Lung (tissue), 12 donors: ENCODE results near the gene UNC5B. TPM values are rescaled to one million over a fixed set of nuclear protein-coding genes. Genes with fewer than 3 reads are reported as not detected.

ENCODE experiments used
- ATAC-seq: fragments of 200-7000 bp; cut with Tn5 transposase; one replicate; pipeline ENCODE4 v1.9.1; 2020; ENCODE audit warnings: moderate number of reproducible peaks; ENCODE audit not compliant: insufficient read depth, low FRiP score
- DNase-seq, 3 donors: peaks; one replicate each; pipeline ENCODE4 v3.0.0-alpha.2; 2013 to 2017
- H3K27ac ChIP-seq, 2 donors: one replicate each; pipeline ENCODE4 v1.5.1; 2013; ENCODE audit warnings: mild to moderate bottlenecking in 2 of 2, moderate library complexity in 2 of 2, control low read depth in 1 of 2, inconsistent platforms in 1 of 2, low read depth in 1 of 2, low read length in 1 of 2
- H3K27me3 ChIP-seq, 3 donors: one replicate each; pipeline ENCODE4 v1.5.1; 2013; ENCODE audit warnings: low read length in 2 of 3; ENCODE audit not compliant: control insufficient read depth in 3 of 3, insufficient read depth in 3 of 3
- H3K36me3 ChIP-seq, 4 donors: one replicate each; pipeline ENCODE4 v1.5.1; 2013; ENCODE audit warnings: low read length in 4 of 4, mild to moderate bottlenecking in 1 of 4, moderate library complexity in 1 of 4; ENCODE audit not compliant: control insufficient read depth in 4 of 4, insufficient read depth in 4 of 4
- H3K4me1 ChIP-seq, 5 donors: one replicate each; pipeline ENCODE4 v1.5.1; 2013; ENCODE audit warnings: low read length in 5 of 5, mild to moderate bottlenecking in 2 of 5, moderate library complexity in 1 of 5; ENCODE audit not compliant: control insufficient read depth in 5 of 5, insufficient read depth in 5 of 5
- H3K4me3 ChIP-seq: one replicate; pipeline ENCODE4 v1.5.1; 2013; ENCODE audit warnings: mild to moderate bottlenecking, control low read depth, moderate library complexity
- H3K9ac ChIP-seq, 2 donors: one replicate each; pipeline ENCODE4 v1.5.1; 2013; ENCODE audit warnings: low read length in 2 of 2, control low read depth in 1 of 2; ENCODE audit not compliant: insufficient read depth in 1 of 2
- H3K9me3 ChIP-seq, 4 donors: one replicate each; pipeline ENCODE4 v1.5.1; 2013; ENCODE audit warnings: low read length in 3 of 4, mild to moderate bottlenecking in 1 of 4, moderate library complexity in 1 of 4; ENCODE audit not compliant: control insufficient read depth in 4 of 4, insufficient read depth in 3 of 4
- WGBS, 2 donors: extraction: QIAGEN DNeasy Blood & Tissue Kit; methylation state at CpG; one replicate each; pipeline ENCODE4 v1.1.7; 2013; 5-methylcytosine and 5-hydroxymethylcytosine counted together
- polyA plus RNA-seq, 2 donors: library from polyadenylated mRNA; stranded (reverse); fragments of 200-250 nt; gene quantifications; one replicate each; pipeline ENCODE4 v1.2.1, GENCODE V29; 2013
- total RNA-seq, 2 donors: library from RNA; depleted of rRNA in 1 of 2; stranded (reverse); fragments of >200 nt in 1 of 2; gene quantifications; one replicate each; pipeline ENCODE4 v1.2.1, GENCODE V29; 2014 to 2021
- TF ChIP-seq, protein P1 (sequence below): IDR thresholded peaks from 2 replicates; pipeline ENCODE4 v1.5.1; 2012; ENCODE audit warnings: mild to moderate bottlenecking; ENCODE audit errors: control extremely low read depth, extremely low read depth
- donor health status: control.
- donor health status: control.
- donor health status: Bipolar disorder and iron deficiency.
- donor health status: healthy.
- donor health status: DM: yes; HTN: yes; CAD: no.

UNC5B gene
- total and polyA plus RNA-seq, 4 donors: 4.4 to 23.8 (median 8.3) TPM

- ATAC-seq (no peak), DNase-seq (no peak)
- no peak overlapping the region for H3K27ac ChIP-seq
- WGBS, 2 donors: 90 to 91% methylated on average over 13 of the region's 13 CpGs
- H3K27me3 ChIP-seq: no peaks in the 10 kb centered on the region
- H3K36me3 ChIP-seq: no peaks in the 10 kb centered on the region
- no peak overlapping the region for H3K9ac ChIP-seq
- TF ChIP-seq, protein P1, sequence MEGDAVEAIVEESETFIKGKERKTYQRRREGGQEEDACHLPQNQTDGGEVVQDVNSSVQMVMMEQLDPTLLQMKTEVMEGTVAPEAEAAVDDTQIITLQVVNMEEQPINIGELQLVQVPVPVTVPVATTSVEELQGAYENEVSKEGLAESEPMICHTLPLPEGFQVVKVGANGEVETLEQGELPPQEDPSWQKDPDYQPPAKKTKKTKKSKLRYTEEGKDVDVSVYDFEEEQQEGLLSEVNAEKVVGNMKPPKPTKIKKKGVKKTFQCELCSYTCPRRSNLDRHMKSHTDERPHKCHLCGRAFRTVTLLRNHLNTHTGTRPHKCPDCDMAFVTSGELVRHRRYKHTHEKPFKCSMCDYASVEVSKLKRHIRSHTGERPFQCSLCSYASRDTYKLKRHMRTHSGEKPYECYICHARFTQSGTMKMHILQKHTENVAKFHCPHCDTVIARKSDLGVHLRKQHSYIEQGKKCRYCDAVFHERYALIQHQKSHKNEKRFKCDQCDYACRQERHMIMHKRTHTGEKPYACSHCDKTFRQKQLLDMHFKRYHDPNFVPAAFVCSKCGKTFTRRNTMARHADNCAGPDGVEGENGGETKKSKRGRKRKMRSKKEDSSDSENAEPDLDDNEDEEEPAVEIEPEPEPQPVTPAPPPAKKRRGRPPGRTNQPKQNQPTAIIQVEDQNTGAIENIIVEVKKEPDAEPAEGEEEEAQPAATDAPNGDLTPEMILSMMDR: no peak
- peaks cover 21 to 82% (median 57%) of the 10 kb centered on the region in 5 donors for H3K4me1 ChIP-seq
- H3K4me3 ChIP-seq: no peak overlapping the region
- no peaks in the 10 kb centered on the region for H3K9me3 ChIP-seq
Measured at GRCh38 chr10:71239131-71239915, 27.0 kb downstream of the UNC5B start.

GRCh38 chr10:71239946-71240795, 27.8 kb downstream of the UNC5B start:
- peak; percentile 70 to 82 (median 72) for DNase-seq

GRCh38 chr10:71241114-71241829, 28.9 kb downstream of the UNC5B start:
- peak in 2 of 3 donors; percentile 54 to 62 for DNase-seq
- WGBS, 2 donors: 57 to 65% methylated on average over 11 of the region's 11 CpGs
- peak overlapping the region in 1 of 2 donors; percentile 66 for H3K27ac ChIP-seq
- H3K4me3 ChIP-seq: no peak overlapping the region
- TF ChIP-seq, protein P1: no peak
- ATAC-seq: no peak
- H3K36me3 ChIP-seq: no peaks in the 10 kb centered on the region
- no peaks in the 10 kb centered on the region for H3K9me3 ChIP-seq
- peak overlapping the region in 1 of 2 donors; percentile 24 for H3K9ac ChIP-seq
- H3K4me1 ChIP-seq: peaks cover 16 to 82% (median 54%) of the 10 kb centered on the region in 5 donors
- H3K27me3 ChIP-seq: no peaks in the 10 kb centered on the region

More at GRCh38 chr10:71239946-71240795, 27.8 kb downstream of the UNC5B start:
- Histone ChIP-seq H3K4me1 (peaks cover 16 to 82% (median 56%) of the 10 kb centered on the region in 5 donors), H3K9ac (no peak overlapping the region), H3K36me3 (no peaks in the 10 kb centered on the region), H3K27me3 (no peaks in the 10 kb centered on the region), H3K4me3 (no peak overlapping the region), H3K27ac (peak overlapping the region in 1 of 2 donors; percentile 66), H3K9me3 (no peaks in the 10 kb centered on the region)
- no peak for ATAC-seq
- 56 to 69% methylated on average over 22 of the region's 22 CpGs for WGBS, 2 donors
- TF ChIP-seq, protein P1: no peak
